Right atrium auricular region (tissue), 2 donors: ENCODE results near the gene LRBA. TPM values are rescaled to one million over a fixed set of nuclear protein-coding genes. Genes with fewer than 3 reads are reported as not detected.

Experiments used
- DNase-seq: peaks from one replicate; pipeline ENCODE4 v3.0.0-alpha.2; 2019; ENCODE audit warnings: low spot score
- H3K27ac ChIP-seq, 2 donors: fragments of 200-600 bp; sonication (generic); 1 replicate in 1 of 2; 2 replicates in 1 of 2; pipeline ENCODE4 v1.5.1; 2016 to 2019
- H3K27me3 ChIP-seq, 2 donors: fragments of 200-600 bp; sonication (generic); one replicate each; pipeline versions ENCODE4 v1.5.1 to v1.6.0; 2017 to 2019
- H3K36me3 ChIP-seq: fragments of 200-600 bp; sonication (generic); one replicate; pipeline ENCODE4 v1.5.1; 2016
- H3K4me1 ChIP-seq, 2 donors: fragments of 200-600 bp; sonication (generic); one replicate each; pipeline versions ENCODE4 v1.5.1 to v1.6.0; 2017 to 2019
- H3K4me3 ChIP-seq, 2 donors: fragments of 200-600 bp; sonication (generic); 1 replicate in 1 of 2; 2 replicates in 1 of 2; pipeline ENCODE4 v1.5.1; 2017 to 2019; ENCODE audit warnings: mild to moderate bottlenecking in 1 of 2, moderate library complexity in 1 of 2
- H3K9me3 ChIP-seq, 2 donors: fragments of 200-600 bp; sonication (generic); one replicate each; pipeline ENCODE4 v1.5.1; 2019
- total RNA-seq, 2 donors: library from RNA; depleted of rRNA; stranded (reverse); fragments of >200 nt; gene quantifications; one replicate each; pipeline ENCODE4 v1.1.0, GENCODE V29; 2016
- TF ChIP-seq, protein P1 (sequence below), 2 donors: fragments of 200-600 bp; sonication (generic); IDR thresholded peaks; one replicate each; pipeline ENCODE4 v1.5.1; 2019; ENCODE audit warnings: antibody characterized with exemption in 2 of 2

LRBA gene
- total RNA-seq, 2 donors from 2014 or later: 20.8 to 37.7 TPM

DNA sequence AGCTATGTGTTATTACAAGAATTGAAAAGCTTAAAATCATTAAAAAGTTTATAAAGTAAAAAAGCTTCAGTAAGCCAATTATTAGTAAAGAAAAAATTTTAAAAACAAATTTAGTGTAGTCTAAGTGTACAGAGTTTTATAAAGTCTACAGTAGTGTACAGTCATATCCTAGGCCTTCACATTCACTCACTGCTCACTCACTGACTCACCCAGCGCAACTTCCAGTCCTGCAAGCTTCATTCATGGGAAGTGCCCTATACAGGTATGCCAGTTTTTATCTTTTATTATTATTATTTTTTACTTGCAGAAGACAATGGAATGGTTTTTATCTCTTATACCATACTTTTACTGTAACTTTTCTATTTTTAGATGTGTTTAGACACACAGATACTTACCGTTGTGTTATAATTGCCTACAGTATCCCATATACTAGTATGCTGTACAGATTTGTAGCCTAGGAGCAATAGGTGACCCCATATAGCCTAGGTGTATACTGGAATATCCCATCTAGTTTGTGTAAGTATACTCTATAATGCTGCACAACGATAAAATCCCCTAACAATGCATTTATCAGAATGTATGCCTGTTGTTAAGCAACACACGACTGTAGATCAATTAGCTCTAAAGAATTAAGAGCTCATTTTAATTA lies 706.1 kb downstream of the LRBA start:
- Histone ChIP-seq H3K27me3 (no peaks in the 10 kb centered on the region), H3K4me3 (no peak overlapping the region), H3K27ac (no peak overlapping the region), H3K36me3 (no peaks in the 10 kb centered on the region), H3K9me3 (no peaks in the 10 kb centered on the region), H3K4me1 (no peaks in the 10 kb centered on the region)
- TF ChIP-seq, protein P1, sequence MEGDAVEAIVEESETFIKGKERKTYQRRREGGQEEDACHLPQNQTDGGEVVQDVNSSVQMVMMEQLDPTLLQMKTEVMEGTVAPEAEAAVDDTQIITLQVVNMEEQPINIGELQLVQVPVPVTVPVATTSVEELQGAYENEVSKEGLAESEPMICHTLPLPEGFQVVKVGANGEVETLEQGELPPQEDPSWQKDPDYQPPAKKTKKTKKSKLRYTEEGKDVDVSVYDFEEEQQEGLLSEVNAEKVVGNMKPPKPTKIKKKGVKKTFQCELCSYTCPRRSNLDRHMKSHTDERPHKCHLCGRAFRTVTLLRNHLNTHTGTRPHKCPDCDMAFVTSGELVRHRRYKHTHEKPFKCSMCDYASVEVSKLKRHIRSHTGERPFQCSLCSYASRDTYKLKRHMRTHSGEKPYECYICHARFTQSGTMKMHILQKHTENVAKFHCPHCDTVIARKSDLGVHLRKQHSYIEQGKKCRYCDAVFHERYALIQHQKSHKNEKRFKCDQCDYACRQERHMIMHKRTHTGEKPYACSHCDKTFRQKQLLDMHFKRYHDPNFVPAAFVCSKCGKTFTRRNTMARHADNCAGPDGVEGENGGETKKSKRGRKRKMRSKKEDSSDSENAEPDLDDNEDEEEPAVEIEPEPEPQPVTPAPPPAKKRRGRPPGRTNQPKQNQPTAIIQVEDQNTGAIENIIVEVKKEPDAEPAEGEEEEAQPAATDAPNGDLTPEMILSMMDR (IDR thresholded peaks at IDR 0.05): no peak
- no peak for DNase-seq

DNA sequence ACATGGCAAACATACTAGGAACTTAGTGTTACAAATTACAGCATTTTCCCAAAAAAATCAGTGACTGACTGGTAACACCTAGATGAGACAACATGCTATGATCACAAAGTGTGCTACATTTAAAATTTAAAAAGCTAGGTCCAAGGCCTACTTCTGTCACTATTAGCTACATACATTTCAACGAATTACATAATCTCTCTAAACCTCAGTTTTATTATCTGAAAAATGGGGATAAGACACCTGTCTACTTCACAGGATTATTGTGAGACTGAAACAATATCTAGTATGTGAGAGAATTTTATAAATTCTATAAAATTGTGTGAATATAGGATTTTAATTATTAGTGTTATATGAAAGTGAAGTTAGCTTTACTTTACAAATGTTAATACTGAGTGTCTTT lies 708.4 kb downstream of the LRBA start:
- H3K9me3 ChIP-seq: no peaks in the 10 kb centered on the region
- no peak for DNase-seq
- H3K27me3 ChIP-seq: no peaks in the 10 kb centered on the region
- no peaks in the 10 kb centered on the region for H3K36me3 ChIP-seq
- TF ChIP-seq, protein P1 (IDR thresholded peaks at IDR 0.05): no peak
- no peak overlapping the region for H3K4me3 ChIP-seq
- no peak overlapping the region for H3K27ac ChIP-seq
- H3K4me1 ChIP-seq: no peaks in the 10 kb centered on the region

DNA sequence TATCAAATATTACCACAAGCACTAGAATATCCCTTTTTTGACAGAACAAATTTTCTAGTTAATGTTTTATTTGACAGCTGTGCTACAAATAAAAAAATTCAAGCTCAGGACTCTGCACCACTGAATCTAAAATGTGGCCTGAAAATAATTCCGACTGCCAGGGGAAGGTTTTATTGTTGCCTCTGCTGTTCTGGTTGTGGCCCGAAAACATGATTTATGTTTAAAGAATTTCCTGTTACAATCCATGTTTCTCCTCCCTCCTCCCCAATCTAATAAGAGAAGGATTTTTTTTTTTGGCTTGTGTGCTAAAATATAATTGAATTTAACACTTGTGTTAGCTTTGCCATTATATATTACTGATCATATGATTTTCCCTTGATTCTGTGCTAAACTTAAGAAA lies 709.1 kb downstream of the LRBA start:
- H3K27me3 ChIP-seq: no peaks in the 10 kb centered on the region
- H3K4me3 ChIP-seq: no peak overlapping the region
- no peaks in the 10 kb centered on the region for H3K36me3 ChIP-seq
- no peak overlapping the region for H3K27ac ChIP-seq
- H3K9me3 ChIP-seq: no peaks in the 10 kb centered on the region
- DNase-seq: no peak
- TF ChIP-seq, protein P1 (IDR thresholded peaks at IDR 0.05): no peak
- H3K4me1 ChIP-seq: no peaks in the 10 kb centered on the region

DNA sequence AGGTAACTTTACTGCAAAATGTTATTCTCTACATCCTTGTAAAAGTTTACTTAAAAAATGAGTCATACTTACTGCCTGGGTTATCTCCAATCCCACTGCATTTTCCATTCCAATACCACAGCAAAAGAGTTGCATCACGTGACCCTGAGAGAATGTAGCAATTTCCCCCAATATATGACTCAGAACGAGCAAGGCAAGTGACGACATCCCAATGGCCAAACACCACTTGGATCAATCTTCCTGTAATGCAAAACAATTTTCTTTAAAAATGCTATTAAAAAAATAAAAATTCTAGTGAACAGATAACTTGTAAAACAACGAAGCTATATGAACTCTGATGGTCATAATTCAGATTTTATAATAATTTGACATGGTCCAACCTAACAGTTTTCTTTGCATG lies 712.5 kb downstream of the LRBA start:
- DNase-seq: no peak
- no peak overlapping the region for H3K27ac ChIP-seq
- H3K36me3 ChIP-seq: no peaks in the 10 kb centered on the region
- TF ChIP-seq, protein P1 (IDR thresholded peaks at IDR 0.05): no peak
- H3K9me3 ChIP-seq: no peaks in the 10 kb centered on the region
- H3K27me3 ChIP-seq: no peaks in the 10 kb centered on the region
- no peaks in the 10 kb centered on the region for H3K4me1 ChIP-seq
- H3K4me3 ChIP-seq: no peak overlapping the region

DNA sequence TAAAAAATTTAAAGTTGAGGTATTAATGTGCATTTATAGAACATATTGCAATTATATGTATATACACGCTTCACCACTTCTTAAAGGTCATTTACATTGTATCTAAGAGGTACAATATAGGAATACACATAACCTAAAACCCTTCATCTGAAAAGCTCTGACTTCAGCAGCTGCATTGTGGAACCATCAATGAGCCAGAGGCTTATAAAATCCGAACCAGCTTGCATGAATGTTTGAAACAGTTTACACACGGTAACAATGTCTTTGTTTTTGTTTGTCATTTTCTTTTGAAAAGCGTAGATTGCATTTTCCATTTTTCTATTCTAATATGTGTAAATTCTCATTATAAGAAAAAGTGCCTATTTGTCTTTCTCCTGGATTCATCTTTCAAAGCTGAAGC lies 715.3 kb downstream of the LRBA start:
- Histone ChIP-seq H3K27me3 (no peaks in the 10 kb centered on the region), H3K4me3 (no peak overlapping the region), H3K9me3 (no peaks in the 10 kb centered on the region), H3K27ac (no peak overlapping the region), H3K36me3 (no peaks in the 10 kb centered on the region), H3K4me1 (no peaks in the 10 kb centered on the region)
- DNase-seq: no peak
- TF ChIP-seq, protein P1 (IDR thresholded peaks at IDR 0.05): no peak

DNA sequence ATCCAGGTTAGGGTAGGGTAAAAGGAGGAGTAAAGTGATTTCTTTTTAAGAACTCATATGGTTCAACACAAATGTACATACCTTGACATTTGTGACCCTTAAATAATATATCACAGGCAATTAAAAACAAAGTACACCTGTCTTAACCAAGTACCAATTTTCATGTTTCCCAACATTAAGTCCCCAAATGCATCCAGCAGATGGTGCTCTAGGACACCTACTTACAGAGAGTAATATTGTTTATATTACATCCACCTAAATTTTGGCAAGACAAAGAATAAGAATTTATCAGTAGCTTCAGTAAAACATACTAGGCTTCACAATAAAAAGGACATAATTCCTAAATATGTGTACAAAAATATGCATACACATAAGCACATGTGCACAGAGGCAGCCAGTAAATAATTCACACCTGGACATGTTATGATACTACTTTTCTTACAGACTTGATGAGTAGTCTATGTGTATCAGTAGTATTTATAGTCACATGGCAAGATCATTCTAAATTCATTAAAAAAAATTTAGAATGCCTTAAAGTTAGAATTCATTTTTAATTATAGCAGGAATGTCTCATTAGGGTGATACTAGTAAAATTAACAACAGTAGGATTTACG lies 717.1 kb downstream of the LRBA start:
- TF ChIP-seq, protein P1 (IDR thresholded peaks at IDR 0.05): peak in 1 of 2 donors; percentile 74
- no peaks in the 10 kb centered on the region for H3K36me3 ChIP-seq
- no peaks in the 10 kb centered on the region for H3K27me3 ChIP-seq
- DNase-seq: no peak
- H3K9me3 ChIP-seq: no peaks in the 10 kb centered on the region
- H3K27ac ChIP-seq: no peak overlapping the region
- H3K4me3 ChIP-seq: no peak overlapping the region
- no peaks in the 10 kb centered on the region for H3K4me1 ChIP-seq
